HCT116 (cell line): ENCODE results near the gene ZMAT3. TPM values are rescaled to one million over a fixed set of nuclear protein-coding genes. Genes with fewer than 3 reads are reported as not detected.

ENCODE experiments used
- ATAC-seq: fragments of 200-7000 bp; cut with Tn5 transposase; 2 replicates; pipeline ENCODE4 v1.9.1; 2020; ENCODE audit warnings: mild to moderate bottlenecking, moderate library complexity
- BruUV-seq: library from RNA; stranded (reverse); fragments of 400-500 nt; replicated peaks from 2 replicates; lab custom pipeline; 2021; lab: Mats Ljungman, UMichigan
- CTCF ChIA-PET: fragments of 300-600 bp; sonication (Branson Sonifier 250); formaldehyde crosslinking; loops from one replicate; lab custom pipeline; 2021; ENCODE audit warnings: antibody characterized with exemption; lab: Charles Lee
- POLR2A ChIA-PET: fragments of 300-600, 350-600 bp; sonication (Branson Sonifier 250); formaldehyde crosslinking; loops from one replicate; lab custom pipeline; 2021; ENCODE audit warnings: antibody characterized with exemption; lab: Charles Lee
- RAD21 ChIA-PET, 2 experiments: fragments of 300-600 bp; sonication (Branson Sonifier 250); formaldehyde crosslinking; loops; one replicate each; lab custom pipeline; 2023; ENCODE audit warnings: low total read pairs in 2 of 2; ENCODE audit not compliant: uncharacterized antibody in 2 of 2, unreplicated experiment in 2 of 2, low non-redundant PET in 1 of 2; lab: Charles Lee
- DNase-seq: peaks from one replicate; pipeline ENCODE4 v3.0.0-alpha.2; 2010; ENCODE audit warnings: low read depth, low spot score
- H2AFZ ChIP-seq: fragments of 200-600 bp; shearing (Covaris generic), sonication (generic); 2 replicates; pipeline ENCODE4 v1.6.1; 2017; ENCODE audit warnings: low read depth, mixed run types, mixed read lengths, antibody characterized with exemption, low read length; ENCODE audit not compliant: poor library complexity, severe bottlenecking
- H3K27ac ChIP-seq: 2 replicates; pipeline ENCODE4 v1.5.1; 2012; ENCODE audit warnings: low read depth, low read length
- H3K27me3 ChIP-seq: fragments of 200-600 bp; sonication (generic); 2 replicates; pipeline ENCODE4 v1.6.1; 2016; ENCODE audit warnings: mixed run types, low read length, mixed read lengths; ENCODE audit not compliant: insufficient read depth
- H3K36me3 ChIP-seq, 2 experiments: fragments of 200-500 bp in 1 of 2; fragments of 200-600 bp in 1 of 2; sonication (Bioruptor generic) in 1 of 2; sonication (generic) in 1 of 2; 2 replicates each; pipeline versions ENCODE4 v1.5.1 to v1.6.1; 2014 to 2016; ENCODE audit warnings: low read length in 2 of 2, inconsistent platforms in 1 of 2, mixed read lengths in 1 of 2, mixed run types in 1 of 2; ENCODE audit not compliant: insufficient read depth in 2 of 2, control insufficient read depth in 1 of 2
- H3K4me1 ChIP-seq, 2 experiments: fragments of 200-600 bp in 1 of 2; sonication (generic) in 1 of 2; 2 replicates each; pipeline versions ENCODE4 v1.5.1 to v1.6.1; 2012 to 2017; ENCODE audit warnings: low read length in 2 of 2, inconsistent platforms in 1 of 2, mild to moderate bottlenecking in 1 of 2, mixed read lengths in 1 of 2, mixed run types in 1 of 2, moderate library complexity in 1 of 2; ENCODE audit not compliant: insufficient read depth in 2 of 2, control insufficient read depth in 1 of 2
- H3K4me2 ChIP-seq: fragments of 200-600 bp; sonication (generic); 2 replicates; pipeline ENCODE4 v1.6.1; 2017; ENCODE audit warnings: mixed run types, low read length, mixed read lengths
- H3K4me3 ChIP-seq, 2 experiments: fragments of 200-600 bp in 1 of 2; sonication (generic) in 1 of 2; replicated peaks in 1 of 2; 2 replicates each; pipeline ENCODE4 v1.5.1; 2011 to 2016; ENCODE audit warnings: low read length in 2 of 2, control low read depth in 1 of 2, low read depth in 1 of 2, mild to moderate bottlenecking in 1 of 2, mixed read lengths in 1 of 2, mixed run types in 1 of 2
- H3K79me2 ChIP-seq: fragments of 200-600 bp; sonication (generic); 2 replicates; pipeline ENCODE4 v1.6.1; 2017; ENCODE audit warnings: mild to moderate bottlenecking, mixed run types, low read length, moderate library complexity, mixed read lengths; ENCODE audit not compliant: insufficient read depth
- H3K9ac ChIP-seq: fragments of 200-600 bp; sonication (generic); 2 replicates; pipeline ENCODE4 v1.6.1; 2016; ENCODE audit warnings: low read length, mixed read lengths
- H3K9me2 ChIP-seq: fragments of 200-600 bp; sonication (generic), shearing (Covaris generic); 2 replicates; pipeline ENCODE4 v1.6.1; 2017; ENCODE audit warnings: mixed run types, mild to moderate bottlenecking, moderate library complexity; ENCODE audit not compliant: insufficient read depth
- H3K9me3 ChIP-seq, 2 experiments: fragments of 200-500 bp in 1 of 2; fragments of 200-600 bp in 1 of 2; sonication (Bioruptor generic) in 1 of 2; sonication (generic) in 1 of 2; 2 replicates each; pipeline ENCODE4 v1.6.1; 2014 to 2017; ENCODE audit warnings: low read length in 2 of 2, mixed read lengths in 2 of 2, inconsistent platforms in 1 of 2, low read depth in 1 of 2, mild to moderate bottlenecking in 1 of 2, mixed run types in 1 of 2, moderate library complexity in 1 of 2; ENCODE audit not compliant: control insufficient read depth in 1 of 2, insufficient read depth in 1 of 2
- H4K20me1 ChIP-seq: fragments of 200-600 bp; sonication (generic), shearing (Covaris generic); 2 replicates; pipeline ENCODE4 v1.6.1; 2017; ENCODE audit warnings: mixed run types, mild to moderate bottlenecking, moderate library complexity; ENCODE audit not compliant: insufficient read depth
- EGR1 ChIP-seq: IDR thresholded peaks from 2 replicates; pipeline ENCODE4 v1.6.1; 2012; ENCODE audit warnings: low read depth
- EZH2 ChIP-seq: fragments of 200-600 bp; sonication (generic); IDR thresholded peaks from 2 replicates; pipeline ENCODE4 v1.6.1; 2017; ENCODE audit warnings: antibody characterized with exemption, mixed run types
- EZH2phosphoT487 ChIP-seq: fragments of 200-600 bp; IDR thresholded peaks from 2 replicates; pipeline ENCODE4 v1.6.1; 2018; ENCODE audit warnings: antibody characterized with exemption, borderline replicate concordance
- FOSL1 ChIP-seq: IDR thresholded peaks from 2 replicates; pipeline ENCODE4 v1.6.1; 2012; ENCODE audit warnings: low read depth
- JUND ChIP-seq: IDR thresholded peaks from 2 replicates; pipeline ENCODE4 v1.6.1; 2012
- POLR2AphosphoS5 ChIP-seq: IDR thresholded peaks from 2 replicates; pipeline ENCODE4 v1.6.1; 2011; ENCODE audit warnings: mild to moderate bottlenecking, low read depth, low read length, moderate library complexity
- RAD21 ChIP-seq: IDR thresholded peaks from 2 replicates; pipeline ENCODE4 v1.6.1; 2012; ENCODE audit warnings: low read depth, mild to moderate bottlenecking
- REST ChIP-seq: IDR thresholded peaks from 2 replicates; pipeline ENCODE4 v1.6.1; 2012; ENCODE audit warnings: low read depth
- ZBTB33 ChIP-seq: IDR thresholded peaks from 2 replicates; pipeline ENCODE4 v1.6.1; 2011; ENCODE audit warnings: mild to moderate bottlenecking, low read length, moderate library complexity; ENCODE audit not compliant: insufficient replicate concordance; ENCODE audit errors: extremely low read depth
- ZFX ChIP-seq: fragments of 450-650 bp; IDR thresholded peaks from 2 replicates; pipeline ENCODE4 v1.6.1; 2017
- intact Hi-C: fragments of 100-400 bp; cut with micrococcal nuclease; formaldehyde crosslinking; loops from 2 replicates; pipeline ENCODE4 v1.10.0; 2022
- total RNA-seq: library from RNA; stranded (reverse); gene quantifications from one replicate; pipeline ENCODE4 v1.2.1, GENCODE V29; 2021; ENCODE audit not compliant: unreplicated experiment

ZMAT3 gene
- total RNA-seq, 1 experiment from 2014 or later: 12.1 TPM

GRCh38 chr3:179067291-179067690 is 4.3 kb downstream of the ZMAT3 start:
- CTCF ChIA-PET: no interaction called here

More at GRCh38 chr3:179067291-179067690, 4.3 kb downstream of the ZMAT3 start:
- ATAC-seq (no peak), DNase-seq (no peak)
- Histone ChIP-seq H4K20me1 (no peaks in the 10 kb centered on the region), H3K9me3 (no peaks in the 10 kb centered on the region), H2AFZ (no peak overlapping the region), H3K36me3 (no peaks in the 10 kb centered on the region; a peak in 1 of 4 replicates), H3K4me3 (no peak overlapping the region), H3K27ac (no peak overlapping the region), H3K9ac (no peak overlapping the region), H3K4me1 (peaks cover 10 to 23% of the 10 kb centered on the region in 2 experiments), H3K27me3 (no peaks in the 10 kb centered on the region), H3K4me2 (no peak overlapping the region), H3K79me2 (peaks cover 9% of the 10 kb centered on the region), H3K9me2 (no peaks in the 10 kb centered on the region)
- RAD21 ChIA-PET: no interaction called here
- TF ChIP-seq JUND (no peak), RAD21 (no peak), ZFX (no peak), EZH2 (no peak), EZH2phosphoT487 (no peak), EGR1 (no peak), ZBTB33 (no peak), POLR2AphosphoS5 (no peak), REST (no peak), FOSL1 (no peak)
- intact Hi-C loops: no loop called here
- no TSS peak for BruUV-seq
- POLR2A ChIA-PET: no interaction called here
